Spleen (tissue), 7 donors: ENCODE data around the gene ADCK2.

Experiments used
- POLR2A ChIP-seq, 3 donors: fragments of 450-650 bp; IDR thresholded peaks; one replicate each; pipeline ENCODE4 v1.5.1; 2017; ENCODE audit warnings: antibody characterized with exemption in 3 of 3, mild to moderate bottlenecking in 1 of 3
- TF ChIP-seq, protein P1 (sequence below), 11 experiments: fragments of 200-600 bp in 7 of 11; fragments of 450-650 bp in 4 of 11; sonication (generic) in 4 of 11; IDR thresholded peaks in 8 of 11; conservative IDR thresholded peaks in 3 of 11; 1 replicate in 7 of 11; 2 replicates in 4 of 11; pipeline versions ENCODE4 v1.4.0 to v1.8.0; 2016 to 2021; ENCODE audit warnings: antibody characterized with exemption in 11 of 11, inconsistent platforms in 4 of 11, mild to moderate bottlenecking in 1 of 11
- donor health status: DM: no; HTN: no; CAD: no; lungs with moderate emphysema.
- donor health status: DM: no; HTN: no; CAD: no.
- donor health status: DM: no; HTN: no; CAD: no.

DNA sequence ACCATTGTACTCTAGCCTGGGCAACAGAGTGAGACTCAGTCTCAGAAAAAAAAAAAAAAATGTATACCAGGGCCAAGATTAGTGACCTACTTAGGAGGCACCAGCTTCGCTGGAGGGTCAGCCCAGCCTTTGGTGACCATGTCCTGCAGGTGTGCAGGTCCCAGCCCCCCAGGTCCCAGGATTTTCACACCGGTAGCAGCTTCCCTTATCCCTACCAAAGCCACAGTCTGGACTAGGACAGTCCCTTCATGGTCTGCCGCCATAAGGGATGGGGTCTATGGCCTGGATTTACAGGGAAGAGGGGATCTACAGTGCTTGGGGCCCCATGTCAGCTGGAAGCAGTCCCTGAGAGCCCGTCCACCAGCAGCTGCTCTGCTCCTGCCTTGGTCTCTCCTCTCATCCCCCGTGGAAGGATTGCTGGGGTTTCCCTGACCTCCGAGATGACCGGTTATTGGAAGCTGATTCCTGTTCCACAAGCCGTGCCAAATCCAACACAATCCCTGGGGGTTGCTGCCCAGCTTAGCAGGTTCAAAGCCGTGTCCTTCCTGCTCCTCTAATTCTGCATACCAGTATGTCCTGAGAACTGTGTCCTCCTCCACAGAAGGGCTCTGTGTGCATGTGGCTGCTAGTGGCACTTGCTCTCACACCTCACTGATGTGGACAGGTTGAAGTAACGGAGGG is 12.8 kb downstream of the ADCK2 start:
- TF ChIP-seq, protein P1, sequence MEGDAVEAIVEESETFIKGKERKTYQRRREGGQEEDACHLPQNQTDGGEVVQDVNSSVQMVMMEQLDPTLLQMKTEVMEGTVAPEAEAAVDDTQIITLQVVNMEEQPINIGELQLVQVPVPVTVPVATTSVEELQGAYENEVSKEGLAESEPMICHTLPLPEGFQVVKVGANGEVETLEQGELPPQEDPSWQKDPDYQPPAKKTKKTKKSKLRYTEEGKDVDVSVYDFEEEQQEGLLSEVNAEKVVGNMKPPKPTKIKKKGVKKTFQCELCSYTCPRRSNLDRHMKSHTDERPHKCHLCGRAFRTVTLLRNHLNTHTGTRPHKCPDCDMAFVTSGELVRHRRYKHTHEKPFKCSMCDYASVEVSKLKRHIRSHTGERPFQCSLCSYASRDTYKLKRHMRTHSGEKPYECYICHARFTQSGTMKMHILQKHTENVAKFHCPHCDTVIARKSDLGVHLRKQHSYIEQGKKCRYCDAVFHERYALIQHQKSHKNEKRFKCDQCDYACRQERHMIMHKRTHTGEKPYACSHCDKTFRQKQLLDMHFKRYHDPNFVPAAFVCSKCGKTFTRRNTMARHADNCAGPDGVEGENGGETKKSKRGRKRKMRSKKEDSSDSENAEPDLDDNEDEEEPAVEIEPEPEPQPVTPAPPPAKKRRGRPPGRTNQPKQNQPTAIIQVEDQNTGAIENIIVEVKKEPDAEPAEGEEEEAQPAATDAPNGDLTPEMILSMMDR (IDR thresholded peaks at IDR 0.05 in 8 of 11, conservative IDR thresholded peaks at IDR 0.05 in 3 of 11), result no peak
- TF ChIP-seq POLR2A (IDR thresholded peaks at IDR 0.05), result no peak
